Esophagus muscularis mucosa (tissue), 3 donors: ENCODE data around the gene MAGI2.

Source experiments
- POLR2A ChIP-seq: fragments of 450-650 bp; IDR thresholded peaks from one replicate; pipeline ENCODE4 v1.6.1; 2017; ENCODE audit warnings: antibody characterized with exemption, moderate library complexity, mild to moderate bottlenecking, low read depth
- POLR2AphosphoS5 ChIP-seq, 2 donors: sonication (generic); formaldehyde crosslinking; IDR thresholded peaks; one replicate each; pipeline ENCODE4 v1.6.1; 2017; ENCODE audit warnings: antibody characterized with exemption in 2 of 2
- TF ChIP-seq, protein P1 (sequence below), 3 experiments: fragments of 200-600 bp in 2 of 3; fragments of 450-650 bp in 1 of 3; sonication (generic) in 2 of 3; IDR thresholded peaks; one replicate each; pipeline ENCODE4 v1.5.1; 2017 to 2019; ENCODE audit warnings: antibody characterized with exemption in 3 of 3, mild to moderate bottlenecking in 2 of 3, moderate library complexity in 1 of 3

DNA sequence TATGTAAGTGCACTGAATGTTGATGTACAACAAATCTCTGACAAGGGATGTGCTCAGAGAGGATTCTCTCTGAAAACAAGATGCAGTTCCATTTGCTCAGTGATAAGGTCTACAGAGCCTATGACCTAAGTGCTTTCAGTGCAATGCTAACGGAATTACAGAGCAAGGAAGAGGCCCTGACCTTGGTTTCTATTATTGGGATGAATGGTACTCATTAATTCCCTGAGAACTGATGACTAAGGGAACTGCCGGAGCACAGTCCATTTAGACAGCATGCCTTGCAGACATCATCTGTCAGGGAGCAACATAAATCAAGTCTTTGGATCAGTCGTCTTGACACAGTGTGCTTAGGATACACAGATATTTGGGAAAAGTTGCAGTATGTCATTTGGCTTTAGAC is 1314.1 kb downstream of the MAGI2 start:
- TF ChIP-seq, protein P1, sequence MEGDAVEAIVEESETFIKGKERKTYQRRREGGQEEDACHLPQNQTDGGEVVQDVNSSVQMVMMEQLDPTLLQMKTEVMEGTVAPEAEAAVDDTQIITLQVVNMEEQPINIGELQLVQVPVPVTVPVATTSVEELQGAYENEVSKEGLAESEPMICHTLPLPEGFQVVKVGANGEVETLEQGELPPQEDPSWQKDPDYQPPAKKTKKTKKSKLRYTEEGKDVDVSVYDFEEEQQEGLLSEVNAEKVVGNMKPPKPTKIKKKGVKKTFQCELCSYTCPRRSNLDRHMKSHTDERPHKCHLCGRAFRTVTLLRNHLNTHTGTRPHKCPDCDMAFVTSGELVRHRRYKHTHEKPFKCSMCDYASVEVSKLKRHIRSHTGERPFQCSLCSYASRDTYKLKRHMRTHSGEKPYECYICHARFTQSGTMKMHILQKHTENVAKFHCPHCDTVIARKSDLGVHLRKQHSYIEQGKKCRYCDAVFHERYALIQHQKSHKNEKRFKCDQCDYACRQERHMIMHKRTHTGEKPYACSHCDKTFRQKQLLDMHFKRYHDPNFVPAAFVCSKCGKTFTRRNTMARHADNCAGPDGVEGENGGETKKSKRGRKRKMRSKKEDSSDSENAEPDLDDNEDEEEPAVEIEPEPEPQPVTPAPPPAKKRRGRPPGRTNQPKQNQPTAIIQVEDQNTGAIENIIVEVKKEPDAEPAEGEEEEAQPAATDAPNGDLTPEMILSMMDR (IDR thresholded peaks at IDR 0.05): no peak
- TF ChIP-seq POLR2A: no peak
- no peak for TF ChIP-seq POLR2AphosphoS5 (IDR thresholded peaks at IDR 0.05)
